BJ (cell line): ENCODE results near the gene PRKG1. TPM values are rescaled to one million over a fixed set of nuclear protein-coding genes. Genes with fewer than 3 reads are reported as not detected.

Experiments used
- CTCF ChIA-PET: fragments of 350-600 bp; formaldehyde crosslinking; extraction: SDS; loops from one replicate; lab custom pipeline; 2021; ENCODE audit warnings: antibody characterized with exemption, inconsistent platforms; lab: Yijun Ruan, JAX
- POLR2A ChIA-PET: fragments of 300-600 bp; sonication (Branson Sonifier 250); formaldehyde crosslinking; extraction: SDS; loops from one replicate; lab custom pipeline; 2021; ENCODE audit warnings: antibody characterized with exemption; lab: Charles Lee
- DNase-seq: peaks from one replicate; pipeline ENCODE4 v3.0.0-alpha.2; 2011; ENCODE audit warnings: low read depth
- H3K27me3 ChIP-seq: 2 replicates; pipeline ENCODE4 v1.6.0; 2011; ENCODE audit warnings: low read length; ENCODE audit not compliant: control insufficient read depth, insufficient read depth
- H3K36me3 ChIP-seq: 2 replicates; pipeline ENCODE4 v1.5.1; 2011; ENCODE audit warnings: low read length; ENCODE audit not compliant: control insufficient read depth, insufficient read depth
- H3K4me3 ChIP-seq: 2 replicates; pipeline ENCODE4 v1.5.1; 2011; ENCODE audit warnings: low read depth, mild to moderate bottlenecking, control low read depth, low read length
- polyA plus RNA-seq: library from polyadenylated mRNA; depleted of rRNA; stranded (reverse); fragments of >200 nt; gene quantifications from 2 replicates; pipeline ENCODE4 v1.2.3, GENCODE V29; 2011
- TF ChIP-seq, protein P1 (sequence below): IDR thresholded peaks from 2 replicates; pipeline ENCODE4 v1.5.1; 2011; ENCODE audit warnings: low read depth, mild to moderate bottlenecking, control low read depth, inconsistent platforms, low read length, moderate library complexity; ENCODE audit not compliant: insufficient read depth

Gene PRKG1
- polyA plus RNA-seq, 1 experiment = 9.7 TPM

DNA sequence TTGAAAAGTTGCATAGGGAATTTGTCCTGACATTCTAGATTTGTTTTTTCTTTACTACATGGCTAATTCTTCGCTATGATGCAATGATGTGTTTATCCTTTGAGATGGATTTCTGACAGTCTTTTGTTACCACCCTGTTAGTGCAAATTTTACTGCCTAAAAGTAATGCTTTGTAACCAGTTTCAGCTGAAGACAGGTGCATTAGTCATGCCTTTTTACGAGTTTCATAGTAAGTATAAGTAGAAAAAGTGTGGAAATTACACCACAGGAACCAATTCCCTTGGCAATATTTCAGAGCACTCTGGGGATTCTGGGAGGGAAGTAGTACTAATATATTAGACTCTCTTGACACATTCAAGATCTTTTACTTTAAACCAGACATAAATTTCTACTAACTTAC, 982.0 kb downstream of the PRKG1 start:
- H3K27me3 ChIP-seq = no peaks in the 10 kb centered on the region
- no peaks in the 10 kb centered on the region for H3K36me3 ChIP-seq
- H3K4me3 ChIP-seq = no peak overlapping the region
- ChIA-PET POLR2A (no interaction called here), CTCF (no interaction called here)
- TF ChIP-seq, protein P1, sequence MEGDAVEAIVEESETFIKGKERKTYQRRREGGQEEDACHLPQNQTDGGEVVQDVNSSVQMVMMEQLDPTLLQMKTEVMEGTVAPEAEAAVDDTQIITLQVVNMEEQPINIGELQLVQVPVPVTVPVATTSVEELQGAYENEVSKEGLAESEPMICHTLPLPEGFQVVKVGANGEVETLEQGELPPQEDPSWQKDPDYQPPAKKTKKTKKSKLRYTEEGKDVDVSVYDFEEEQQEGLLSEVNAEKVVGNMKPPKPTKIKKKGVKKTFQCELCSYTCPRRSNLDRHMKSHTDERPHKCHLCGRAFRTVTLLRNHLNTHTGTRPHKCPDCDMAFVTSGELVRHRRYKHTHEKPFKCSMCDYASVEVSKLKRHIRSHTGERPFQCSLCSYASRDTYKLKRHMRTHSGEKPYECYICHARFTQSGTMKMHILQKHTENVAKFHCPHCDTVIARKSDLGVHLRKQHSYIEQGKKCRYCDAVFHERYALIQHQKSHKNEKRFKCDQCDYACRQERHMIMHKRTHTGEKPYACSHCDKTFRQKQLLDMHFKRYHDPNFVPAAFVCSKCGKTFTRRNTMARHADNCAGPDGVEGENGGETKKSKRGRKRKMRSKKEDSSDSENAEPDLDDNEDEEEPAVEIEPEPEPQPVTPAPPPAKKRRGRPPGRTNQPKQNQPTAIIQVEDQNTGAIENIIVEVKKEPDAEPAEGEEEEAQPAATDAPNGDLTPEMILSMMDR = no peak
- DNase-seq = no peak

DNA sequence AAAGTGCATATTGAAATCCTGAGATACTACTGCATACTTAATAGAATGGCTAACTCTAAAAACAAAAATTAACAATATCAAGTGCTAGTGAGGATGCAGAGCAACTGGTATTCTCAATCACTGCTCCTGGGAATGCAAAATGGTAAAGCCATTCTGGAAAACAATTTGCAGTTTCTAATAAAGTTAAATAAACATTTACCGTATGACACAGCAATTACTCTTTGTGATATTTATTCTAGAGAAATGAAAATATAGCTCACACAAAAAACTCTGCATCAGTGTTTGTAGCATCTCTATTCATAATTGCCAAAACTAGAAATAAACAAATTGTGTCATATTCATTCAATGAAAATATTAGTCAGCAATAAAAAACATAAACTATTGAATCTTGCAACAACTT, 984.8 kb downstream of the PRKG1 start:
- ChIA-PET CTCF (no interaction called here), POLR2A (no interaction called here)
- Histone ChIP-seq H3K27me3 (no peaks in the 10 kb centered on the region), H3K36me3 (no peaks in the 10 kb centered on the region), H3K4me3 (no peak overlapping the region)
- DNase-seq = no peak
- TF ChIP-seq, protein P1 = no peak

- TF ChIP-seq, protein P1 = no peak
- POLR2A ChIA-PET = no interaction called here
- CTCF ChIA-PET = no interaction called here
- DNase-seq = no peak
- no peak overlapping the region for H3K4me3 ChIP-seq
- no peaks in the 10 kb centered on the region for H3K27me3 ChIP-seq
- H3K36me3 ChIP-seq = no peaks in the 10 kb centered on the region
Observed at GRCh38 chr10:52063159-52063558, 988.9 kb downstream of the PRKG1 start.

GRCh38 chr10:52064084-52064845, 990.0 kb downstream of the PRKG1 start:
- no peak for DNase-seq
- Histone ChIP-seq H3K27me3 (no peaks in the 10 kb centered on the region), H3K36me3 (no peaks in the 10 kb centered on the region), H3K4me3 (no peak overlapping the region)
- CTCF ChIA-PET = interaction anchor here (0.7 kb wide), 1 partner anchor 17 kb away, joined by 4 read pairs; no protein-coding TSS in a partner anchor
- TF ChIP-seq, protein P1 = no peak
- POLR2A ChIA-PET = no interaction called here

DNA sequence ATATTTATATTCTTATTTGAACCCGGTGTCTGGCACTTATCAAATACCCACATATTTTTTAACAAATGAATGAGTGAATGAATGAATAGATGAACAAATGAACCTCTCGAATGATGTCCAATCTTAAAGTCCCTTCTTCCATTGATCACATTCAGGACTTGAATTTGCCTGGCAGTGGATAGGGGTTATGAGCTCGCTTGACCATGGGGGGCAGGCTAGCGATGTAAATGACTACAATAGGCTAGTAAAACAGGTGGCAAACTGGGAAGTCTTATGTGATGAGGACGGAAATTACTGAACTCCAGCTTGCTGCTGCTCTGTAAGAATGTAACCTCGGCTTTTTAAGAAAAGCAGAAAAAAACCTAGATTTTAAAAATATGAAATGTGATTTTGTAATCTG, 992.1 kb downstream of the PRKG1 start:
- H3K36me3 ChIP-seq = no peaks in the 10 kb centered on the region
- DNase-seq = no peak
- ChIA-PET CTCF (interaction anchor here (0.8 kb wide), 1 partner anchor 10 kb away, joined by 3 read pairs; no protein-coding TSS in a partner anchor), POLR2A (no interaction called here)
- H3K4me3 ChIP-seq = no peak overlapping the region
- H3K27me3 ChIP-seq = no peaks in the 10 kb centered on the region
- TF ChIP-seq, protein P1 = no peak
